Hepatocyte (in vitro differentiated cells): ENCODE data around the gene RDM1.

Source experiments
- CTCF ChIP-seq: fragments of 200-600 bp; sonication (generic); IDR thresholded peaks from 2 replicates; pipeline ENCODE4 v1.5.1; 2016; ENCODE audit warnings: antibody characterized with exemption, mild to moderate bottlenecking; ENCODE audit not compliant: poor library complexity
- EZH2 ChIP-seq: fragments of 200-600 bp; sonication (generic); IDR thresholded peaks from 2 replicates; pipeline ENCODE4 v1.6.1; 2016; ENCODE audit warnings: antibody characterized with exemption, mild to moderate bottlenecking, borderline replicate concordance

GRCh38 chr17:35978346-35978745 lies 47.8 kb upstream of the RDM1 start:
- TF ChIP-seq CTCF (no peak), EZH2 (no peak)
